Inferior parietal cortex (tissue), 1 donor: ENCODE measurements around the gene HOXD10.
A peak's percentile ranks its signal among the peaks of the same experiment; 100 is the strongest.

ENCODE experiments used
- DNase-seq: peaks from one replicate; pipeline ENCODE4 v3.0.0-alpha.2; 2016; ENCODE audit errors: extremely low spot score

The HOXD10 gene

GRCh38 chr2:176082824-176083751, 33.5 kb upstream of the HOXD10 start:
- DNase-seq, result no peak

- DNase-seq, result no peak
These were observed 32.7 kb upstream of the HOXD10 start, which contains the start of gene EVX2 for GRCh38 chr2:176083796-176084261. TSS of gene EVX2 (minus strand) at chr2:176083962. CDS start at chr2:176083776, 186 bp downstream.

- DNase-seq, result no peak
These were observed 31.9 kb upstream of the HOXD10 start for GRCh38 chr2:176084611-176085119.

- DNase-seq, result no peak
These were observed 31.3 kb upstream of the HOXD10 start for GRCh38 chr2:176085120-176085788.

- DNase-seq, result peak; percentile 50
These were observed 30.5 kb upstream of the HOXD10 start for GRCh38 chr2:176085861-176086771.

GRCh38 chr2:176087330-176088047, 29.1 kb upstream of the HOXD10 start:
- no peak for DNase-seq

- DNase-seq, result no peak
These were observed 28.3 kb upstream of the HOXD10 start for GRCh38 chr2:176088048-176088936.

- no peak for DNase-seq
These were observed 27.4 kb upstream of the HOXD10 start for GRCh38 chr2:176088937-176089842.

GRCh38 chr2:176089843-176090395, 26.7 kb upstream of the HOXD10 start:
- no peak for DNase-seq

GRCh38 chr2:176090862-176091261, 25.7 kb upstream of the HOXD10 start:
- DNase-seq, result no peak

- no peak for DNase-seq
These were observed 25.0 kb upstream of the HOXD10 start for GRCh38 chr2:176091329-176092258.

- DNase-seq, result no peak
These were observed 24.1 kb upstream of the HOXD10 start, which contains the start of gene HOXD13 for GRCh38 chr2:176092270-176093144. TSS of gene HOXD13 (plus strand) at chr2:176092721. CDS start at chr2:176092891, 170 bp downstream.

- no peak for DNase-seq
These were observed 23.3 kb upstream of the HOXD10 start for GRCh38 chr2:176093145-176093897.

- DNase-seq, result no peak
These were observed 22.7 kb upstream of the HOXD10 start for GRCh38 chr2:176093898-176094249.

- DNase-seq, result no peak
These were observed 22.2 kb upstream of the HOXD10 start for GRCh38 chr2:176094349-176094748.
